B cell (primary cell): ENCODE results near the gene ZNF319.

Source experiments
- EZH2 ChIP-seq: IDR thresholded peaks from 2 replicates; pipeline ENCODE4 v1.6.1; 2012; ENCODE audit warnings: borderline replicate concordance, low read depth, mild to moderate bottlenecking, moderate library complexity, low read length; ENCODE audit not compliant: insufficient read depth, poor library complexity, severe bottlenecking
- TF ChIP-seq, protein P1 (sequence below): fragments of 200-600 bp; IDR thresholded peaks from one replicate; pipeline ENCODE4 v1.8.0; 2022; ENCODE audit warnings: antibody characterized with exemption, mild to moderate bottlenecking

DNA sequence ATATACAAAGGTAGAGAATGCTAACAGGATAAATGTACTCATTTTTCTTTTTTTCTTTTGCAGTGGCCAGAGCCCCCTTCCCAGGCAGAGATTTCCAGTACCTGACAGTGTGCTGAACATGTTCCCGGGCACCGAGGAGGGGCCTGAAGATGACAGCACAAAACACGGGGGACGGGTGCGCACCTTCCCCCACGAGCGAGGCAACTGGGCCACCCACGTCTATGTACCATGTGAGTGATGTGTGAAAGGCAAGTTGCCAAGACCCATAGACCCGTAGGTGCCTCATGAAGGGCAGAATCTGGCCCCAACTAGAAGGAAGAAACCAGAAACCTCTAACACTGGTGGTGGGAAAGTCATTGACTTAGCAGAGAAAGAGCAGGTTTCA lies 1.9 kb upstream of the ZNF319 start:
- TF ChIP-seq, protein P1, sequence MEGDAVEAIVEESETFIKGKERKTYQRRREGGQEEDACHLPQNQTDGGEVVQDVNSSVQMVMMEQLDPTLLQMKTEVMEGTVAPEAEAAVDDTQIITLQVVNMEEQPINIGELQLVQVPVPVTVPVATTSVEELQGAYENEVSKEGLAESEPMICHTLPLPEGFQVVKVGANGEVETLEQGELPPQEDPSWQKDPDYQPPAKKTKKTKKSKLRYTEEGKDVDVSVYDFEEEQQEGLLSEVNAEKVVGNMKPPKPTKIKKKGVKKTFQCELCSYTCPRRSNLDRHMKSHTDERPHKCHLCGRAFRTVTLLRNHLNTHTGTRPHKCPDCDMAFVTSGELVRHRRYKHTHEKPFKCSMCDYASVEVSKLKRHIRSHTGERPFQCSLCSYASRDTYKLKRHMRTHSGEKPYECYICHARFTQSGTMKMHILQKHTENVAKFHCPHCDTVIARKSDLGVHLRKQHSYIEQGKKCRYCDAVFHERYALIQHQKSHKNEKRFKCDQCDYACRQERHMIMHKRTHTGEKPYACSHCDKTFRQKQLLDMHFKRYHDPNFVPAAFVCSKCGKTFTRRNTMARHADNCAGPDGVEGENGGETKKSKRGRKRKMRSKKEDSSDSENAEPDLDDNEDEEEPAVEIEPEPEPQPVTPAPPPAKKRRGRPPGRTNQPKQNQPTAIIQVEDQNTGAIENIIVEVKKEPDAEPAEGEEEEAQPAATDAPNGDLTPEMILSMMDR = no peak
- TF ChIP-seq EZH2 = no peak
